Neural cell (in vitro differentiated cells): Measurements from ENCODE around the gene SLC17A1. TPM values are rescaled to one million over a fixed set of nuclear protein-coding genes. Genes with fewer than 3 reads are reported as not detected.

ENCODE experiments used
- H2AFZ ChIP-seq: fragments of 200-600, 300-800 bp; sonication (generic), shearing (Covaris generic); 2 replicates; pipeline ENCODE4 v1.6.0; 2014; ENCODE audit warnings: low read depth, mild to moderate bottlenecking, antibody characterized with exemption, low read length, moderate library complexity
- H3F3A ChIP-seq: fragments of 200-600 bp; shearing (Covaris generic); 2 replicates; pipeline ENCODE4 v1.6.1; 2016; ENCODE audit warnings: mild to moderate bottlenecking, moderate library complexity, mixed read lengths, antibody characterized with exemption, low read length; ENCODE audit not compliant: insufficient read depth, poor library complexity, severe bottlenecking
- H3K27ac ChIP-seq: fragments of 200-600, 300-800 bp; sonication (generic), shearing (Covaris generic); 2 replicates; pipeline ENCODE4 v1.5.1; 2014; ENCODE audit warnings: mild to moderate bottlenecking, low read length, moderate library complexity
- H3K27me3 ChIP-seq: fragments of 300-800, 200-600 bp; sonication (generic), shearing (Covaris generic); 2 replicates; pipeline ENCODE4 v1.6.0; 2014; ENCODE audit warnings: mild to moderate bottlenecking, low read depth, low read length, moderate library complexity; ENCODE audit not compliant: insufficient read depth
- H3K36me3 ChIP-seq: fragments of 300-800, 200-600 bp; sonication (generic), shearing (Covaris generic); 2 replicates; pipeline ENCODE4 v1.5.1; 2014; ENCODE audit warnings: mild to moderate bottlenecking, antibody characterized with exemption, low read length, moderate library complexity; ENCODE audit not compliant: insufficient read depth
- H3K4me2 ChIP-seq: fragments of 300-800, 200-600 bp; sonication (generic), shearing (Covaris generic); 2 replicates; pipeline ENCODE4 v1.6.0; 2014; ENCODE audit warnings: mild to moderate bottlenecking, low read length
- H3K4me3 ChIP-seq: fragments of 300-800, 200-600 bp; sonication (generic), shearing (Covaris generic); 2 replicates; pipeline ENCODE4 v1.5.1; 2014; ENCODE audit warnings: mild to moderate bottlenecking, low read length, moderate library complexity
- H3K79me2 ChIP-seq: fragments of 200-600 bp; shearing (Covaris generic); replicated peaks from 2 replicates; pipeline ENCODE4 v1.6.0; 2014; ENCODE audit warnings: mild to moderate bottlenecking, low read length, moderate library complexity; ENCODE audit not compliant: insufficient read depth
- H3K9ac ChIP-seq: fragments of 300-800, 200-600 bp; sonication (generic), shearing (Covaris generic); 2 replicates; pipeline ENCODE4 v1.6.1; 2016; ENCODE audit warnings: mild to moderate bottlenecking, low read length, mixed read lengths
- H3K9me2 ChIP-seq: fragments of 200-600 bp; shearing (Covaris generic); 2 replicates; pipeline ENCODE4 v1.6.1; 2016; ENCODE audit warnings: mild to moderate bottlenecking, low read length, mixed read lengths; ENCODE audit not compliant: insufficient read depth
- H3K9me3 ChIP-seq: fragments of 200-600, 300-800 bp; sonication (generic), shearing (Covaris generic); 2 replicates; pipeline ENCODE4 v1.6.1; 2016; ENCODE audit warnings: mild to moderate bottlenecking, mixed run types, low read length, moderate library complexity, mixed read lengths
- H4K20me1 ChIP-seq: fragments of 200-600 bp; shearing (Covaris generic); 2 replicates; pipeline ENCODE4 v1.6.1; 2016; ENCODE audit warnings: mild to moderate bottlenecking, mixed run types; ENCODE audit not compliant: insufficient read depth
- EP300 ChIP-seq: fragments of 450-650 bp; conservative IDR thresholded peaks from 2 replicates; pipeline ENCODE4 v1.6.1; 2014; ENCODE audit warnings: antibody characterized with exemption, mild to moderate bottlenecking, moderate library complexity; ENCODE audit not compliant: poor library complexity, severe bottlenecking
- EZH2 ChIP-seq: fragments of 200-600, 300-800 bp; shearing (Covaris generic), sonication (generic); IDR thresholded peaks from 2 replicates; pipeline ENCODE4 v1.6.1; 2014; ENCODE audit warnings: antibody characterized with exemption, low read length, borderline replicate concordance, mild to moderate bottlenecking; ENCODE audit not compliant: insufficient read depth, poor library complexity, severe bottlenecking
- MXI1 ChIP-seq: fragments of 450-650 bp; conservative IDR thresholded peaks from 2 replicates; pipeline ENCODE4 v1.6.1; 2014; ENCODE audit warnings: antibody characterized with exemption, mild to moderate bottlenecking; ENCODE audit not compliant: poor library complexity, severe bottlenecking
- POLR2AphosphoS5 ChIP-seq: IDR thresholded peaks from 2 replicates; pipeline ENCODE4 v1.6.1; 2012
- RAD21 ChIP-seq: fragments of 450-650 bp; conservative IDR thresholded peaks from 2 replicates; pipeline ENCODE4 v1.6.1; 2014; ENCODE audit warnings: antibody characterized with exemption, mild to moderate bottlenecking, moderate library complexity
- SMC3 ChIP-seq: fragments of 450-650 bp; conservative IDR thresholded peaks from 2 replicates; pipeline ENCODE4 v1.6.1; 2014; ENCODE audit warnings: antibody characterized with exemption, mild to moderate bottlenecking, moderate library complexity; ENCODE audit not compliant: poor library complexity
- TAF1 ChIP-seq: IDR thresholded peaks from 2 replicates; pipeline ENCODE4 v1.6.1; 2012; ENCODE audit warnings: low read depth
- polyA plus RNA-seq: library from polyadenylated mRNA; depleted of rRNA; stranded (reverse); fragments of >200 nt; gene quantifications from 2 replicates; pipeline ENCODE4 v1.2.3, GENCODE V29; 2014
- TF ChIP-seq, protein P1 (sequence below): fragments of 450-650 bp; IDR thresholded peaks from 2 replicates; pipeline ENCODE4 v1.5.1; 2014; ENCODE audit warnings: antibody characterized with exemption, mild to moderate bottlenecking, moderate library complexity; ENCODE audit not compliant: poor library complexity, severe bottlenecking
- TF ChIP-seq, protein P2 (sequence below): IDR thresholded peaks from 2 replicates; pipeline ENCODE4 v1.6.1; 2012; ENCODE audit warnings: borderline replicate concordance

Gene SLC17A1
- polyA plus RNA-seq, 1 donor from 2014 or later = not detected

DNA sequence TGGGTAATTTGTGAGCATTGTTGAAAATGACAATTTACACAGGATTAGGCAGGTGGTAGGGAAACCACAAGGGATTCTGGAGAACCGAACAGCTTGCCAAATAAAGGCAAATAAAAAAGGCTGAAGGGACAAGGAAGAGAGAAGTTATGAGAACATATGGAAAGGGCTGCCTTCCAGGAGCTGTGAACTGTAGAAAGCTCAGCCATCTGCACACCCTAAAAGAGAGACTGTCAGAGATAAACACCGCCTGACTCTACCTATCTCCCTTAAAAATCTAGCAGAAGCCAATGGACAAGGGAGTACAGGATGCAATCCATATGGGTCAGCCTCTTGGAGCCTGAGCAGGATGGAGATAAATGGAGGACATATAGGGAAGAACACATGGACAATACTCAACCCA, 12.7 kb upstream of the SLC17A1 start:
- H3K9me2 ChIP-seq = no peaks in the 10 kb centered on the region
- no peak overlapping the region for H3K4me2 ChIP-seq
- H3K27me3 ChIP-seq = no peaks in the 10 kb centered on the region
- no peak overlapping the region for H3K4me3 ChIP-seq
- no peaks in the 10 kb centered on the region for H3F3A ChIP-seq
- H4K20me1 ChIP-seq = no peaks in the 10 kb centered on the region
- H3K27ac ChIP-seq = no peak overlapping the region
- H2AFZ ChIP-seq = no peak overlapping the region
- H3K79me2 ChIP-seq = no peaks in the 10 kb centered on the region
- TF ChIP-seq MXI1 (no peak), POLR2AphosphoS5 (no peak), RAD21 (no peak)
- no peaks in the 10 kb centered on the region for H3K36me3 ChIP-seq
- no peaks in the 10 kb centered on the region for H3K9me3 ChIP-seq
- no peak overlapping the region for H3K9ac ChIP-seq

DNA sequence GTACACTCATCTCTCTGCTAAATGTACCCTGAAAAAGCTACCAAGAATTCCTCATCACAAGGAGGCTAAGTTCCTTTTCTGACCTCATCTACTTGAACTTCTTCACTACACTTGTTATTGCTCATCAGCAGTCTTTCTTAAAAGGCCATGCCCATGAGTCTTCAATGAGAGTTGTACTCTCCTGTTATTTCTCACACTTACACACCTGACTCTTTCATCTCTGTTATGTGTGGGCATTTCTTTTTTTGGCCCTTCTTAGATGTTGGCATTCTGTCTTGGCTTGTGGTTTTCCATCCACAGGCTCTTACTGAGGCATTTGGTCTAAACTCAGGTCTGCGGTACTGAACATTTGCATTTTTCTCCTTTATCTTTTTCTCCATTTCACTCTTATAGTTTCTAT, 10.7 kb upstream of the SLC17A1 start:
- Histone ChIP-seq H3K36me3 (no peaks in the 10 kb centered on the region), H3F3A (no peaks in the 10 kb centered on the region), H3K4me2 (no peak overlapping the region), H3K27ac (no peak overlapping the region), H3K9me2 (no peaks in the 10 kb centered on the region), H3K27me3 (no peaks in the 10 kb centered on the region), H3K9ac (no peak overlapping the region), H4K20me1 (no peaks in the 10 kb centered on the region), H2AFZ (no peak overlapping the region), H3K4me3 (no peak overlapping the region), H3K9me3 (no peaks in the 10 kb centered on the region), H3K79me2 (no peaks in the 10 kb centered on the region)
- no peak for TF ChIP-seq MXI1
- TF ChIP-seq POLR2AphosphoS5 = no peak
- TF ChIP-seq SMC3 = no peak
- TF ChIP-seq, protein P1, sequence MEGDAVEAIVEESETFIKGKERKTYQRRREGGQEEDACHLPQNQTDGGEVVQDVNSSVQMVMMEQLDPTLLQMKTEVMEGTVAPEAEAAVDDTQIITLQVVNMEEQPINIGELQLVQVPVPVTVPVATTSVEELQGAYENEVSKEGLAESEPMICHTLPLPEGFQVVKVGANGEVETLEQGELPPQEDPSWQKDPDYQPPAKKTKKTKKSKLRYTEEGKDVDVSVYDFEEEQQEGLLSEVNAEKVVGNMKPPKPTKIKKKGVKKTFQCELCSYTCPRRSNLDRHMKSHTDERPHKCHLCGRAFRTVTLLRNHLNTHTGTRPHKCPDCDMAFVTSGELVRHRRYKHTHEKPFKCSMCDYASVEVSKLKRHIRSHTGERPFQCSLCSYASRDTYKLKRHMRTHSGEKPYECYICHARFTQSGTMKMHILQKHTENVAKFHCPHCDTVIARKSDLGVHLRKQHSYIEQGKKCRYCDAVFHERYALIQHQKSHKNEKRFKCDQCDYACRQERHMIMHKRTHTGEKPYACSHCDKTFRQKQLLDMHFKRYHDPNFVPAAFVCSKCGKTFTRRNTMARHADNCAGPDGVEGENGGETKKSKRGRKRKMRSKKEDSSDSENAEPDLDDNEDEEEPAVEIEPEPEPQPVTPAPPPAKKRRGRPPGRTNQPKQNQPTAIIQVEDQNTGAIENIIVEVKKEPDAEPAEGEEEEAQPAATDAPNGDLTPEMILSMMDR = no peak
- no peak for TF ChIP-seq RAD21
- TF ChIP-seq EZH2 = no peak
- TF ChIP-seq EP300 = no peak
- TF ChIP-seq TAF1 = no peak
- TF ChIP-seq, protein P2, sequence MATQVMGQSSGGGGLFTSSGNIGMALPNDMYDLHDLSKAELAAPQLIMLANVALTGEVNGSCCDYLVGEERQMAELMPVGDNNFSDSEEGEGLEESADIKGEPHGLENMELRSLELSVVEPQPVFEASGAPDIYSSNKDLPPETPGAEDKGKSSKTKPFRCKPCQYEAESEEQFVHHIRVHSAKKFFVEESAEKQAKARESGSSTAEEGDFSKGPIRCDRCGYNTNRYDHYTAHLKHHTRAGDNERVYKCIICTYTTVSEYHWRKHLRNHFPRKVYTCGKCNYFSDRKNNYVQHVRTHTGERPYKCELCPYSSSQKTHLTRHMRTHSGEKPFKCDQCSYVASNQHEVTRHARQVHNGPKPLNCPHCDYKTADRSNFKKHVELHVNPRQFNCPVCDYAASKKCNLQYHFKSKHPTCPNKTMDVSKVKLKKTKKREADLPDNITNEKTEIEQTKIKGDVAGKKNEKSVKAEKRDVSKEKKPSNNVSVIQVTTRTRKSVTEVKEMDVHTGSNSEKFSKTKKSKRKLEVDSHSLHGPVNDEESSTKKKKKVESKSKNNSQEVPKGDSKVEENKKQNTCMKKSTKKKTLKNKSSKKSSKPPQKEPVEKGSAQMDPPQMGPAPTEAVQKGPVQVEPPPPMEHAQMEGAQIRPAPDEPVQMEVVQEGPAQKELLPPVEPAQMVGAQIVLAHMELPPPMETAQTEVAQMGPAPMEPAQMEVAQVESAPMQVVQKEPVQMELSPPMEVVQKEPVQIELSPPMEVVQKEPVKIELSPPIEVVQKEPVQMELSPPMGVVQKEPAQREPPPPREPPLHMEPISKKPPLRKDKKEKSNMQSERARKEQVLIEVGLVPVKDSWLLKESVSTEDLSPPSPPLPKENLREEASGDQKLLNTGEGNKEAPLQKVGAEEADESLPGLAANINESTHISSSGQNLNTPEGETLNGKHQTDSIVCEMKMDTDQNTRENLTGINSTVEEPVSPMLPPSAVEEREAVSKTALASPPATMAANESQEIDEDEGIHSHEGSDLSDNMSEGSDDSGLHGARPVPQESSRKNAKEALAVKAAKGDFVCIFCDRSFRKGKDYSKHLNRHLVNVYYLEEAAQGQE = no peak
